ENCODE measurements around the gene SLC6A7.
A peak's percentile ranks its signal among the peaks of the same experiment; 100 is the strongest.

The SLC6A7 gene

GRCh38 chr5:150189728-150190502, at the start of gene SLC6A7:
SLC6A7 (plus strand) TSS chr5:150190062; CDS start chr5:150190328, 266 bp downstream.
- FAIRE-seq, result no peak
- DNase-seq (ENCODE audit: low spot score), result no peak

- FAIRE-seq, result no peak
- DNase-seq (ENCODE audit: low spot score), result no peak
Observed at GRCh38 chr5:150140830-150141229, 49.0 kb upstream of the SLC6A7 start.

- FAIRE-seq, result no peak
- no peak for DNase-seq (ENCODE audit: low spot score)
Observed at GRCh38 chr5:150141544-150142184, 48.2 kb upstream of the SLC6A7 start.

GRCh38 chr5:150142185-150142958, 47.5 kb upstream of the SLC6A7 start:
- FAIRE-seq (no peak), DNase-seq (ENCODE audit: low spot score) (no peak)

GRCh38 chr5:150142959-150143349, 46.9 kb upstream of the SLC6A7 start:
- peak; percentile 68 for DNase-seq (ENCODE audit: low spot score)
- FAIRE-seq, result peak; percentile 86

GRCh38 chr5:150143350-150144245, 46.3 kb upstream of the SLC6A7 start:
- FAIRE-seq (peak; percentile 87), DNase-seq (ENCODE audit: low spot score) (peak; percentile 88)

- FAIRE-seq (no peak), DNase-seq (ENCODE audit: low spot score) (peak; percentile 37)
Observed at GRCh38 chr5:150144246-150144801, 45.5 kb upstream of the SLC6A7 start.

GRCh38 chr5:150144879-150145278, 45.0 kb upstream of the SLC6A7 start:
- FAIRE-seq (no peak), DNase-seq (ENCODE audit: low spot score) (no peak)

- FAIRE-seq, result no peak
Observed at GRCh38 chr5:150146235-150146634, 43.6 kb upstream of the SLC6A7 start.

GRCh38 chr5:150146862-150147601, 42.8 kb upstream of the SLC6A7 start:
- FAIRE-seq, result no peak
- DNase-seq (ENCODE audit: low spot score), result no peak

More at GRCh38 chr5:150146235-150146634, 43.6 kb upstream of the SLC6A7 start:
- DNase-seq (ENCODE audit: low spot score), result no peak

GRCh38 chr5:150147670-150148069, 42.2 kb upstream of the SLC6A7 start:
- DNase-seq (ENCODE audit: low spot score) (no peak), FAIRE-seq (no peak)

GRCh38 chr5:150148117-150148927, 41.5 kb upstream of the SLC6A7 start:
- DNase-seq (ENCODE audit: low spot score) (no peak), FAIRE-seq (peak; percentile 13)

- no peak for FAIRE-seq
- no peak for DNase-seq (ENCODE audit: low spot score)
Observed at GRCh38 chr5:150149618-150150017, 40.2 kb upstream of the SLC6A7 start.

- no peak for DNase-seq (ENCODE audit: low spot score)
- FAIRE-seq, result no peak
Observed at GRCh38 chr5:150152636-150153462, 37.0 kb upstream of the SLC6A7 start.

- DNase-seq (ENCODE audit: low spot score) (no peak), FAIRE-seq (peak; percentile 27)
Observed at GRCh38 chr5:150153483-150153882, 36.4 kb upstream of the SLC6A7 start.

GRCh38 chr5:150153957-150154617, 35.8 kb upstream of the SLC6A7 start:
- peak; percentile 58 for FAIRE-seq
- DNase-seq (ENCODE audit: low spot score), result peak; percentile 64

GRCh38 chr5:150154618-150155128, 35.2 kb upstream of the SLC6A7 start:
- FAIRE-seq, result no peak
- DNase-seq (ENCODE audit: low spot score), result no peak

All from urothelium cell line (cell line).